Kidney epithelial cell (primary cell): ENCODE results near the gene CCBE1. TPM values are rescaled to one million over a fixed set of nuclear protein-coding genes. Genes with fewer than 3 reads are reported as not detected.

Experiments used
- DNase-seq: peaks from one replicate; pipeline ENCODE4 v3.0.0-alpha.2; 2010; ENCODE audit warnings: low read depth
- H3K27me3 ChIP-seq: 2 replicates; pipeline ENCODE4 v1.6.0; 2011; ENCODE audit warnings: low read length; ENCODE audit not compliant: control insufficient read depth, insufficient read depth
- H3K36me3 ChIP-seq: 2 replicates; pipeline ENCODE4 v1.5.1; 2011; ENCODE audit warnings: low read length; ENCODE audit not compliant: control insufficient read depth, insufficient read depth
- H3K4me3 ChIP-seq: 2 replicates; pipeline ENCODE4 v1.5.1; 2011; ENCODE audit warnings: low read depth, mild to moderate bottlenecking, control low read depth, low read length
- CTCF ChIP-seq: IDR thresholded peaks from 2 replicates; pipeline ENCODE4 v1.5.1; 2011; ENCODE audit warnings: mild to moderate bottlenecking, moderate library complexity, low read length, control low read depth, inconsistent platforms; ENCODE audit not compliant: insufficient read depth, poor library complexity, severe bottlenecking
- total RNA-seq: library from RNA; depleted of rRNA; stranded (reverse); fragments of >200 nt; gene quantifications from 2 replicates; pipeline ENCODE4 v1.2.3, GENCODE V29; 2015

CCBE1 gene
- total RNA-seq, 1 donor from 2014 or later = 1.2 TPM

- no peaks in the 10 kb centered on the region for H3K27me3 ChIP-seq
- DNase-seq = no peak
- H3K4me3 ChIP-seq = no peak overlapping the region
- H3K36me3 ChIP-seq = no peaks in the 10 kb centered on the region
- TF ChIP-seq CTCF = no peak
These were observed 196.5 kb downstream of the CCBE1 start for GRCh38 chr18:59500765-59501164.

- Histone ChIP-seq H3K27me3 (no peaks in the 10 kb centered on the region), H3K4me3 (no peak overlapping the region), H3K36me3 (no peaks in the 10 kb centered on the region)
- DNase-seq = no peak
- no peak for TF ChIP-seq CTCF
These were observed 198.6 kb downstream of the CCBE1 start for GRCh38 chr18:59498506-59499086.

GRCh38 chr18:59492756-59493421 lies 204.3 kb downstream of the CCBE1 start:
- DNase-seq = no peak
- Histone ChIP-seq H3K4me3 (no peak overlapping the region), H3K36me3 (no peaks in the 10 kb centered on the region), H3K27me3 (no peaks in the 10 kb centered on the region)
- TF ChIP-seq CTCF = no peak

GRCh38 chr18:59488899-59489298 lies 208.3 kb downstream of the CCBE1 start:
- no peak overlapping the region for H3K4me3 ChIP-seq
- no peak for TF ChIP-seq CTCF

GRCh38 chr18:59485382-59485781 lies 211.8 kb downstream of the CCBE1 start:
- H3K4me3 ChIP-seq = no peak overlapping the region
- TF ChIP-seq CTCF = no peak
- H3K27me3 ChIP-seq = no peaks in the 10 kb centered on the region

More at GRCh38 chr18:59488899-59489298, 208.3 kb downstream of the CCBE1 start:
- DNase-seq = no peak
- H3K36me3 ChIP-seq = no peaks in the 10 kb centered on the region
- no peaks in the 10 kb centered on the region for H3K27me3 ChIP-seq

More at GRCh38 chr18:59485382-59485781, 211.8 kb downstream of the CCBE1 start:
- no peak for DNase-seq
- no peaks in the 10 kb centered on the region for H3K36me3 ChIP-seq
